ENCODE measurements around the gene EGLN1. TPM values are rescaled to one million over a fixed set of nuclear protein-coding genes. Genes with fewer than 3 reads are reported as not detected.

EGLN1 gene
- polyA plus RNA-seq, 1 of the 3 experiments (the other 2 are of a cell fraction): 10.7 TPM

DNA sequence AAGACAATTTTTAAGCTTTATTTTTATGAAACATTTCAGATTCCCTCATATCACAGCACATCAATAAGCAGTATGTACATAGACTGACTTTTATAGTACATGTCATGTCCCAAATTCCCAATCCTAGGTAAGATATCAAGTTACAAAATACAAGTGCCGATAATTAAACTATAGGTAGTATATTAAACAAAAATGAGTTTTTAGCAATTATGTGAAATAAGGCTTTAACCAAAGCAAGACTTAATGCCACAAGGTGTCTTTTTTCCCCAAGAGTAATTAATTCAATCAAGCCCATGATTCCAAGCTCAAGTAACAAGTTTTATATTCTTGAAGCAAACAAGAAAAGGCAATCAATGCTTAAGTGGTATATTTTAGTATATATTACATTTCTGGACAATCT is 89.3 kb downstream of the EGLN1 start:
- CTCF ChIA-PET: no interaction called here
- POLR2A ChIA-PET: no interaction called here
- Histone ChIP-seq H3K9ac (no peak overlapping the region), H3K9me3 (no peaks in the 10 kb centered on the region), H3K9me2 (no peaks in the 10 kb centered on the region), H3K36me3 (replicated peaks in 1 of 2; ENCODE audit: control insufficient read depth in 1 of 2, insufficient read depth in 2 of 2, low read length in 1 of 2) (peaks cover 27 to 33% of the 10 kb centered on the region in 2 experiments), H3K79me2 (ENCODE audit: insufficient read depth) (peaks cover 60% of the 10 kb centered on the region), H3K4me2 (peak overlapping the region; percentile 98; the same call in 1 of the 2 replicates), H3K4me1 (ENCODE audit: control insufficient read depth in 1 of 2, insufficient read depth in 2 of 2, low read depth in 1 of 2, low read length in 1 of 2) (peaks cover 13 to 36% of the 10 kb centered on the region in 2 experiments; a peak in 3 of 4 replicates), H3K4me3 (ENCODE audit: low read depth in 2 of 2, low read length in 1 of 2) (0 out of 4 replicates have a peak overlapping the region, but pooled peaks of 1 of the 2 experiments have one; percentile 56), H3K27me3 (ENCODE audit: insufficient read depth) (no peaks in the 10 kb centered on the region), H3K27ac (ENCODE audit: low read depth in 2 of 2, low read length in 1 of 2) (no peak overlapping the region), H2AFZ (ENCODE audit: low read depth) (no peak overlapping the region), H3F3A (replicated peaks; ENCODE audit: insufficient read depth) (peaks cover 7% of the 10 kb centered on the region), H4K20me1 (ENCODE audit: insufficient read depth) (peaks cover 42% of the 10 kb centered on the region)
- TF ChIP-seq, protein P1, sequence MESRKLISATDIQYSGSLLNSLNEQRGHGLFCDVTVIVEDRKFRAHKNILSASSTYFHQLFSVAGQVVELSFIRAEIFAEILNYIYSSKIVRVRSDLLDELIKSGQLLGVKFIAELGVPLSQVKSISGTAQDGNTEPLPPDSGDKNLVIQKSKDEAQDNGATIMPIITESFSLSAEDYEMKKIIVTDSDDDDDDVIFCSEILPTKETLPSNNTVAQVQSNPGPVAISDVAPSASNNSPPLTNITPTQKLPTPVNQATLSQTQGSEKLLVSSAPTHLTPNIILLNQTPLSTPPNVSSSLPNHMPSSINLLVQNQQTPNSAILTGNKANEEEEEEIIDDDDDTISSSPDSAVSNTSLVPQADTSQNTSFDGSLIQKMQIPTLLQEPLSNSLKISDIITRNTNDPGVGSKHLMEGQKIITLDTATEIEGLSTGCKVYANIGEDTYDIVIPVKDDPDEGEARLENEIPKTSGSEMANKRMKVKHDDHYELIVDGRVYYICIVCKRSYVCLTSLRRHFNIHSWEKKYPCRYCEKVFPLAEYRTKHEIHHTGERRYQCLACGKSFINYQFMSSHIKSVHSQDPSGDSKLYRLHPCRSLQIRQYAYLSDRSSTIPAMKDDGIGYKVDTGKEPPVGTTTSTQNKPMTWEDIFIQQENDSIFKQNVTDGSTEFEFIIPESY (IDR thresholded peaks at IDR 0.05; ENCODE audit: borderline replicate concordance, low read depth): no peak
- TF ChIP-seq RFX5 (IDR thresholded peaks at IDR 0.05; ENCODE audit: low read length) (no peak), FOXM1 (IDR thresholded peaks at IDR 0.05; ENCODE audit: low read depth) (no peak), SIN3A (IDR thresholded peaks at IDR 0.05; ENCODE audit: borderline replicate concordance, low read depth, low read length) (no peak), EZH2phosphoT487 (IDR thresholded peaks at IDR 0.05; ENCODE audit: borderline replicate concordance, low read depth) (no peak), FOSL2 (IDR thresholded peaks at IDR 0.05; ENCODE audit: borderline replicate concordance, low read depth) (no peak), GABPA (IDR thresholded peaks at IDR 0.05; ENCODE audit: low read depth) (no peak), NFIC (IDR thresholded peaks at IDR 0.05; ENCODE audit: borderline replicate concordance) (no peak), JUND (IDR thresholded peaks at IDR 0.05) (no peak), RAD21 (IDR thresholded peaks at IDR 0.05; ENCODE audit: low read length) (no peak), RCOR1 (IDR thresholded peaks at IDR 0.05; ENCODE audit: low read length) (no peak), MXI1 (IDR thresholded peaks at IDR 0.05; ENCODE audit: low read depth, low read length) (no peak), CHD2 (IDR thresholded peaks at IDR 0.05; ENCODE audit: low read length, partially characterized antibody) (no peak)
- TF ChIP-seq, protein P2, sequence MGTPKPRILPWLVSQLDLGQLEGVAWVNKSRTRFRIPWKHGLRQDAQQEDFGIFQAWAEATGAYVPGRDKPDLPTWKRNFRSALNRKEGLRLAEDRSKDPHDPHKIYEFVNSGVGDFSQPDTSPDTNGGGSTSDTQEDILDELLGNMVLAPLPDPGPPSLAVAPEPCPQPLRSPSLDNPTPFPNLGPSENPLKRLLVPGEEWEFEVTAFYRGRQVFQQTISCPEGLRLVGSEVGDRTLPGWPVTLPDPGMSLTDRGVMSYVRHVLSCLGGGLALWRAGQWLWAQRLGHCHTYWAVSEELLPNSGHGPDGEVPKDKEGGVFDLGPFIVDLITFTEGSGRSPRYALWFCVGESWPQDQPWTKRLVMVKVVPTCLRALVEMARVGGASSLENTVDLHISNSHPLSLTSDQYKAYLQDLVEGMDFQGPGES (IDR thresholded peaks at IDR 0.05; ENCODE audit: low read depth, low read length): no peak
- TF ChIP-seq, protein P3, sequence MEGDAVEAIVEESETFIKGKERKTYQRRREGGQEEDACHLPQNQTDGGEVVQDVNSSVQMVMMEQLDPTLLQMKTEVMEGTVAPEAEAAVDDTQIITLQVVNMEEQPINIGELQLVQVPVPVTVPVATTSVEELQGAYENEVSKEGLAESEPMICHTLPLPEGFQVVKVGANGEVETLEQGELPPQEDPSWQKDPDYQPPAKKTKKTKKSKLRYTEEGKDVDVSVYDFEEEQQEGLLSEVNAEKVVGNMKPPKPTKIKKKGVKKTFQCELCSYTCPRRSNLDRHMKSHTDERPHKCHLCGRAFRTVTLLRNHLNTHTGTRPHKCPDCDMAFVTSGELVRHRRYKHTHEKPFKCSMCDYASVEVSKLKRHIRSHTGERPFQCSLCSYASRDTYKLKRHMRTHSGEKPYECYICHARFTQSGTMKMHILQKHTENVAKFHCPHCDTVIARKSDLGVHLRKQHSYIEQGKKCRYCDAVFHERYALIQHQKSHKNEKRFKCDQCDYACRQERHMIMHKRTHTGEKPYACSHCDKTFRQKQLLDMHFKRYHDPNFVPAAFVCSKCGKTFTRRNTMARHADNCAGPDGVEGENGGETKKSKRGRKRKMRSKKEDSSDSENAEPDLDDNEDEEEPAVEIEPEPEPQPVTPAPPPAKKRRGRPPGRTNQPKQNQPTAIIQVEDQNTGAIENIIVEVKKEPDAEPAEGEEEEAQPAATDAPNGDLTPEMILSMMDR (IDR thresholded peaks at IDR 0.05): no peak
- TF ChIP-seq, protein P4, sequence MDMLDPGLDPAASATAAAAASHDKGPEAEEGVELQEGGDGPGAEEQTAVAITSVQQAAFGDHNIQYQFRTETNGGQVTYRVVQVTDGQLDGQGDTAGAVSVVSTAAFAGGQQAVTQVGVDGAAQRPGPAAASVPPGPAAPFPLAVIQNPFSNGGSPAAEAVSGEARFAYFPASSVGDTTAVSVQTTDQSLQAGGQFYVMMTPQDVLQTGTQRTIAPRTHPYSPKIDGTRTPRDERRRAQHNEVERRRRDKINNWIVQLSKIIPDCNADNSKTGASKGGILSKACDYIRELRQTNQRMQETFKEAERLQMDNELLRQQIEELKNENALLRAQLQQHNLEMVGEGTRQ (IDR thresholded peaks at IDR 0.05; ENCODE audit: borderline replicate concordance, low read depth, low read length): no peak
- no peak for DNase-seq
- 98% methylated on average over 1 of the region's 1 CpG for WGBS (ENCODE audit: low lambda C conversion rate)

All from SK-N-SH (cell line).